ENCODE data around the gene EPB41L5.
A peak's percentile ranks its signal among the peaks of the same experiment; 100 is the strongest.

The EPB41L5 gene

DNA sequence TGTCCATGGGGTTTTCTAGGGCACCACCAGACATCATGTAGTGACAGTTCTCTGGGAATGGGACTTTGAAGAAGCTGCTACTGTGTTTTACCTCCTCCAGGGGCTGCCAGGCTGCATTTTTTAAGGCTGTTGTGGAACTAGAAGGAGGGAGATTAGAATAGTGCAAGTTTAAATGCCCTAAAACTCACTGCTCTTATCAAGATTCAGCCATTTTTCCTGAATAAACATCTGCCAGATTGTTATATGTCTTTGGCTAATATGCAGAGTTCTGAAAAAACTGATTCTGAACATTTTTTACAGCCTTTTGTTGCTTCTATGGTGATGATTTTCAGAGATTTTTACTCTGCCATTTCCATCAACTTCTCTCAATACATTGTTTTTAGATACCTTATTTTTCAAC, 8.6 kb upstream of the EPB41L5 start:
- no peak overlapping the region for H3K4me3 ChIP-seq (ENCODE audit: control insufficient read depth, low read depth, low read length)
- TF ChIP-seq, protein P1, sequence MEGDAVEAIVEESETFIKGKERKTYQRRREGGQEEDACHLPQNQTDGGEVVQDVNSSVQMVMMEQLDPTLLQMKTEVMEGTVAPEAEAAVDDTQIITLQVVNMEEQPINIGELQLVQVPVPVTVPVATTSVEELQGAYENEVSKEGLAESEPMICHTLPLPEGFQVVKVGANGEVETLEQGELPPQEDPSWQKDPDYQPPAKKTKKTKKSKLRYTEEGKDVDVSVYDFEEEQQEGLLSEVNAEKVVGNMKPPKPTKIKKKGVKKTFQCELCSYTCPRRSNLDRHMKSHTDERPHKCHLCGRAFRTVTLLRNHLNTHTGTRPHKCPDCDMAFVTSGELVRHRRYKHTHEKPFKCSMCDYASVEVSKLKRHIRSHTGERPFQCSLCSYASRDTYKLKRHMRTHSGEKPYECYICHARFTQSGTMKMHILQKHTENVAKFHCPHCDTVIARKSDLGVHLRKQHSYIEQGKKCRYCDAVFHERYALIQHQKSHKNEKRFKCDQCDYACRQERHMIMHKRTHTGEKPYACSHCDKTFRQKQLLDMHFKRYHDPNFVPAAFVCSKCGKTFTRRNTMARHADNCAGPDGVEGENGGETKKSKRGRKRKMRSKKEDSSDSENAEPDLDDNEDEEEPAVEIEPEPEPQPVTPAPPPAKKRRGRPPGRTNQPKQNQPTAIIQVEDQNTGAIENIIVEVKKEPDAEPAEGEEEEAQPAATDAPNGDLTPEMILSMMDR (conservative IDR thresholded peaks at IDR 0.05; ENCODE audit: control insufficient read depth, insufficient read depth, low read depth, low read length), result no peak
- no peak for DNase-seq (ENCODE audit: low read depth)

- TF ChIP-seq, protein P1 (conservative IDR thresholded peaks at IDR 0.05; ENCODE audit: control insufficient read depth, insufficient read depth, low read depth, low read length), result no peak
- H3K4me3 ChIP-seq (ENCODE audit: control insufficient read depth, low read depth, low read length), result no peak overlapping the region
- DNase-seq (ENCODE audit: low read depth), result no peak
These were observed 6.9 kb upstream of the EPB41L5 start for GRCh38 chr2:120005834-120006521.

DNA sequence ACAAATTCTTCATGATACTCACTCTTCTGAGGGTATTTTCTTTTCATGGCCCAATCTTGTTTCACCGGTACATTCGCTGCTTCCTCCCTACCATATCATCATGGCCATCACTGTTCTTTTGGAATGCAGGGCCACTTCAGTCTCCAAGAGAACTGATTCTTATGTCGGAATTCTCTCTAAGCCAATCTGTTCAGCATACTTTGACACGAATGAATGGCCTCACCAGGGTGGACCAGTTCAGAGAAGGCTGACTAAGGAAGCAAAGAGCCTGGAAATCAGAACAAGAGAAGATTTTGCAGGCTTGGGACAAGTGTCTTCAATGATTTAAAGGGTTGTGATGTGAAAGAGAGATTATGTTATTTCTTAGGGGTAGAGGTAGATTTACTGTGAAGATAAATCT, 5.0 kb upstream of the EPB41L5 start:
- H3K4me3 ChIP-seq (ENCODE audit: control insufficient read depth, low read depth, low read length), result no peak overlapping the region

DNA sequence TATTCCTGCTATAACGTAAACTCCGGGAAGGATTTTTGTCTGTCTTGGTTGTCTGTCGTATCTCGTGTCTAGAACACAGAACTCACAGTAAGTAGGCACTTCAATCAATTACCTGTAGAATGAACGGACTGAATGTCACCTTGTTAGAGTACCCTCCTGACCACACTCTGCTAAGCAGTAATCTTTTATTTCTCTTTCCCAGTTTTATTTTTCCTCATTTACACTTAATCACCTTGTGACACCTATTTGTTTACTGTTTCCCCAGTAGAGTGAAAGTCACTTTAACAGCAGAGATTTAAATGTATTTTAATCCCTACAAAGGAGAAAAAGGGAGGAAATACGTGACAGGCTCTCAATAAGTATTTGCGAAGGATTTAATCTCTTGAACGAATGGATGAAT, 514 bp upstream of the EPB41L5 start:
- DNase-seq (ENCODE audit: low read depth), result no peak
- TF ChIP-seq, protein P1 (conservative IDR thresholded peaks at IDR 0.05; ENCODE audit: control insufficient read depth, insufficient read depth, low read depth, low read length), result no peak
- peak overlapping the region; percentile 70 for H3K4me3 ChIP-seq (ENCODE audit: control insufficient read depth, low read depth, low read length)

More for the DNA sequence above, 5.0 kb upstream of the EPB41L5 start:
- TF ChIP-seq, protein P1 (conservative IDR thresholded peaks at IDR 0.05; ENCODE audit: control insufficient read depth, insufficient read depth, low read depth, low read length), result no peak
- DNase-seq (ENCODE audit: low read depth), result no peak

- TF ChIP-seq, protein P1 (conservative IDR thresholded peaks at IDR 0.05; ENCODE audit: control insufficient read depth, insufficient read depth, low read depth, low read length), result no peak
- peak overlapping the region; percentile 70 for H3K4me3 ChIP-seq (ENCODE audit: control insufficient read depth, low read depth, low read length)
- peak; percentile 18 for DNase-seq (ENCODE audit: low read depth)
These were observed 833 bp downstream of the EPB41L5 start for GRCh38 chr2:120013597-120014223.

GRCh38 chr2:120014226-120014980, 1.5 kb downstream of the EPB41L5 start:
- TF ChIP-seq, protein P1 (conservative IDR thresholded peaks at IDR 0.05; ENCODE audit: control insufficient read depth, insufficient read depth, low read depth, low read length), result no peak
- peak; percentile 56 for DNase-seq (ENCODE audit: low read depth)
- peak overlapping the region; percentile 70 for H3K4me3 ChIP-seq (ENCODE audit: control insufficient read depth, low read depth, low read length)

Measured in fibroblast of mammary gland (primary cell).